LoVo (cell line): ENCODE data around the gene PRDM1.

Experiments
- DNase-seq: peaks from one replicate; pipeline ENCODE4 v3.0.0-alpha.2; 2016; ENCODE audit warnings: low spot score

Gene PRDM1

DNA sequence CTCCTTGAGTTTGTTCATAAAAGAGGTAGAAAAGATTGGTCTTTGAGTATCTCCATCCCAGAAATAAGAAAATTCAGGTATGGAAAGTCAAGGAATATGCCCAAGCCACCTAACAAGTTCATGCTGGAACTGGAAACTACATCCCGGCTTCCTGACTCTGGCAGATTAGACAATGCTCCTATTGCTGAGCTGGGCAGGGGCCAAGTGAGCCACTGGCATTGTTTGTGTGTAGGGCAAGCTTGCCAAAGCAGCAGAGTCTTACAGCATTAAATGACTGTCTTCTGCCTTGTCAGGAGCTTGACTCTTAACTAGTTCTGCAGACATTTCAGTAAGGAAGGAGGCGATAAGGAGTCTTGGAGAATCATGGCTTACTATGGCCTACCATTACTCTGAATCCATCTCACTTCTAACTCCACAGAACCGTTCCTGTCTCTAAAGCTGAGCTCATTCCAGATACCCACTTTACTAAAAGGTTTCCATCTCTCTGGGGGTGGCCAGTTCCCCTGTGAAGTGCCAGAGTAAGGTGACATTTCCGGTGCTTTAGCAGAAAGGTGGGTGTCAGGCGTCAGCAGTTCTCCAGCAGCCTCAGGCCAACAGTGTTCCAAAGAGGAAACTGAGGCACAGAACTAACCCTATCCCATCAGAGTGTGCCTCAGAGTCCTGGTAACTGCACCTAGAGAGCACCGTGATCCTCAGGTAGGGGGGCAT is 30.1 kb downstream of the PRDM1 start:
- no peak for DNase-seq

- no peak for DNase-seq
Observed at GRCh38 chr6:106117579-106117978, 31.4 kb downstream of the PRDM1 start.

DNA sequence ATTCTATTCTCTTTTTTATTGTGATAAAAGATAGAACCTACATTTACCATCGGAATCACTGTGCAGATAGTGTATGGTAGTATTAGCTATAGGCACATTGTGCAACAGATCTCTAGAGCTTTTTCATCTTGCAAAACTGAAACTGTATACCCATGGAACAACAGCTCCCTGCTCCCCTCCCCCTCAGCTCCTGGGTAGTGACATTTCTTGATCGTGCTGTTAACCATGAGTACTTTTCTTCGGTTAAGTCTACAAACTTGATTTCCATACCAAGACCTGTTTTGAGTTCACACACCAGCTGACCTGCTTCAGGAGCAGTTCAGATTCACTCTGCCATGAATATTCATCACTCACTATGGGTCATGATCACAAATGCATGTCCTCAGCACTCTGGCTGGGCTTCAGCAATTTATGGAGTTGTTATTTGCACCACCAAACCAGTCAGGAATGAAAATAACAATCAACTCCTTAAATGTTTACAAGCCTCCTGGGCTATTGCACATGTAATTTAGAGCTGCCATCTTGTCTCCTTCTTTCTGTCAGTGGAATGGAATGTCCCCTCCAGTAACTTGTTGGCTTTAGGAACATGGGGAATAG is 32.8 kb downstream of the PRDM1 start:
- DNase-seq, result no peak

DNA sequence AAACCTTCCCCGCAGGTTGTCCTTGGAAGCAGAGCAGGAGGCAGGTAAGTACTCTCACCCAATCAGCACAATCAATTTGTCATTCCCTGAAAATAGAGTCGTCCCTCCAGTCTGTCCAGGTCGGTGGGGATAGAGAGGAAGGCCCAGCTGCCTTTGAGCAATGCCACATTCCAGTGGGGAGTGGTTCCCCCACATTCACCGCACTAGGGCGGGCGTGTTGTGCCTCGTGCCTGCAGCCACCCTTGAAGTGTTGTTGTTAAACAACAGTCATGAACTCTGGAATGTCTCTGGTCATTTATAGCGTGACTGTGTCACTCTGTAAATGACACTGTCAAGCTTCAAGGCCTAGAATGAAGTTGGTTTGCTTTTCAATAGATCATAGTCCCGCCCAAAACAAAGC is 33.4 kb downstream of the PRDM1 start:
- peak; percentile 95 for DNase-seq

DNA sequence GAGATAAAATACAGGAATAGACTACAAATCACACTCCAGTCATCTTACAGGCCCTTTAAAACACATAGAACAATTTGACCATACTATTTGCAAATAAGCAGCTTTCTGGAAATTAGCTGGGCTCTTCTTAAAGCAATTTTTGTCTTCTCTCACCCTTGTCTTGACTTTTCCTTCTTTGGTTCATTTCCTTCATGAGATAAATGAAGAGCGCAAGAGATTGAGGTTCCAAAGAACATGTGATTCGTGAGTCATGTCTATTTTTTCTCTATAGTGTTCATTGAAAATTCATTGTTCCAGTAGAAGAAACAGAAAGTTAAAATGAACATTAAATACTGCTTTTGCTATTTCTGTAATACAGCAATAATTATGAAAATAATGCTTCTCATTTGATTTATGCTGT is 33.9 kb downstream of the PRDM1 start:
- no peak for DNase-seq

DNA sequence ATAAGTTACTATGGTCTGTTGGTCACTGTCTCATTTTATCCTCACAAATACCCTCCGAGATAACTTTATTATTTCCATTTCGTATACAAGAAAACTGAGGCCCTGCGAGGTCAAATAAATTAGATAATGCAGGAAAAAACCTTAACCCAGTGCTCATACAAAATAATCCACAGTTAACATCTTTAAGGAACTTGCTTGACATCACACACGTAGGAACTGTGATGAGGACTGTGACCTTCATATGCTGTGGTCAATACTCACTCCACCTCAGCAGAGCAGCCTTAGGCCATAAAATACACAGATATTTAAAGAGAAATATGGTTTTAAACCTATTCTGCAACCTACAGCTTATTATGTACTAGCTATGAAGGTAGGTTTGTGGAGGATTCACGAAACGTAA is 34.3 kb downstream of the PRDM1 start:
- no peak for DNase-seq

GRCh38 chr6:106122306-106122918 is 36.3 kb downstream of the PRDM1 start:
- DNase-seq, result peak; percentile 32

GRCh38 chr6:106122938-106123656 is 37.0 kb downstream of the PRDM1 start:
- DNase-seq, result no peak

- DNase-seq, result no peak
Observed at GRCh38 chr6:106124015-106124414, 37.9 kb downstream of the PRDM1 start.

DNA sequence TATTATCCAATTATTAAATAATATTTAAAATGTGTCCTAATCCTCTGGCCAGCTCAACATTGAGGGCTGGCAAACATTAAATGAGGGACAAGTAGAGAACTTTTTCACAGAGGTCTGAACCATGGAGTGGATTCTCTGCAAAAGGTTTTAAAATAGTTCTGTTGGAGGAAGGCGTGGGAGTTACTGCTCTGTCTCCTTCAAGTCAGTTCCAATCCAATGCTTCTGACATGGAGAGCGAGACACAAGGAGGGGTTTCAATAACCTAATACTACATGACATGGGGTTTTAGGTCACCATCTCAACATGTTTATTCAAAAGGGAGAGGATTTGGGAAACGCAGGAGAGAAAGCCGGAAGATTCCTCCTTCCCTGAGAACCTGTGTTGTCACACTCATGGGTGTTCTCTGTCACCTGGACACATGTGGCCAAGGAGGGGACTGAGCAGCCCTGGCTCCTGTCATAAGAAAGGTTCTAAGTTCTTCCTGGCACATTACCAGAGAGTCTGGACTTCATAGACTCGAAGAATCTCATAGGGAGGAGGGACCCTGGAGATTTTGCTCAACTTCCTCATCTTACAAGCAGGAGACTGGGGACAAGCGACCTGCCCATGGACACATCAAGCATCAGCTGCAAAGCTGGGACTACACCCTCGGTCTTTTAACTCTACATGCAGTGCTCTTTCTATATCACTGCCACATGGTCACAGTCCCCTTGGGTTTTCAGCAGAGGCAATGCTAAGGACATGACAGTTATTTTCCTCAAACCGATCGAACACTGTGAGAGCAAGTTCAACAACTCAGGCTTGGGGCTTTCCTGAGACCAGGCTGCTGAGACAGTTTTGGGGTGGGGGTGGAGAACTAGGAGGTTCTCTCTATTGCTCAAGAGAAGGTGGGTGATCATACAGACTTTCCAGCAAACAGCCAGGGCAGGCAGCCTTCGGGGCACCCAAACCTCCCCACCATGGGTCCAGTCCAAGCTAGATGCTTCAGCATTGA is 38.6 kb downstream of the PRDM1 start:
- DNase-seq, result no peak

DNA sequence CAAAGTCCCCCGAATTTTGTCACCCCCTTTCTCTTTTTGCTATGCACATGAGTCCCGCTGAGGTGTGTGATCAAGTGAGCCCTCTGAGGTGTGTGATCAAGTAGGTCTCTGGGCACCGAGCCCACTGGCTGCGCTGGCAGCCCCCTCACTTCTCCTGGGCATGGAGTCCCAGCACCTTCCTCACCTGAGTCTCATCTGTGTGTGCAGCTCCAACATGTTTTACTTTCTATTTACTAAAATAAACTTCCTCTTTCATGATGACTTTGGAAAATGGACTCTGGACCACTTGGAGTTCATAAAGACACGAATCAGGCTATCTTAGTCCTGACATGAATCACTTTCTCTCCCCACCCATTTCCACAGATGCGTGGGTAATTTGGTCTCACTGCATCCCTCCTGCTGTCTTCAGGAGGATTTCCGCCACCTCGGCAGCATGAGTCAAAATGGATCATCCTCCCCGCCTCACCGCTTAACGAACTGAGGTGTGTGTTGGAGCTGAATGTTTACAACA is 39.8 kb downstream of the PRDM1 start:
- peak; percentile 57 for DNase-seq

- no peak for DNase-seq
Observed at GRCh38 chr6:106126482-106126881, 40.3 kb downstream of the PRDM1 start.

- DNase-seq, result peak; percentile 78
Observed at GRCh38 chr6:106128981-106129781, 43.0 kb downstream of the PRDM1 start.

DNA sequence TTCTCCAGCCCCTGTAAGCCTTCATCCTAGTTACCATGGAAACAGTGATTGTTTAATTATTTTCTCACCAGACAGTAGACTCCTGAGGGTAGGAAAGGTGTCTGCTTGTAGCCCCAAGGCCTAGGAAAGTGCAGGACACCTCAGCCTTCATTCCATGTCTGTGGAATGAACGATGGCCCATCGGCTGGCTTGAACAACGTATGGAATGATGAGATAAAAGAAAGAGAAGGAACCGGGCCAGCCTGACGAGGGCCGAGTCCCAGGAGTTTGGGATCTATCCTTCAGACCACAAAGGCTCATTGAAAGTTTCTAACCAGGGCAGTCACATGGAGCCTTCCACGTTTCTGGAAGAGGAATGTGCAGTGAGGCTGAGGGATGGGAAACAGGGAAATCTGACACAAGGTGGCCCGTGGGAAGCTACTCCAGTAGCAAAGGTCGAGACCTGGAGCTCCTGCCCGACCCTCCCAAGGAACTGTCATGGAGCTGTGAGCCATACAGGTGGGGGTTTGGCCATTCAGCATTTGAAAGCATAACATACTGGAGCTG is 46.1 kb downstream of the PRDM1 start:
- no peak for DNase-seq

DNA sequence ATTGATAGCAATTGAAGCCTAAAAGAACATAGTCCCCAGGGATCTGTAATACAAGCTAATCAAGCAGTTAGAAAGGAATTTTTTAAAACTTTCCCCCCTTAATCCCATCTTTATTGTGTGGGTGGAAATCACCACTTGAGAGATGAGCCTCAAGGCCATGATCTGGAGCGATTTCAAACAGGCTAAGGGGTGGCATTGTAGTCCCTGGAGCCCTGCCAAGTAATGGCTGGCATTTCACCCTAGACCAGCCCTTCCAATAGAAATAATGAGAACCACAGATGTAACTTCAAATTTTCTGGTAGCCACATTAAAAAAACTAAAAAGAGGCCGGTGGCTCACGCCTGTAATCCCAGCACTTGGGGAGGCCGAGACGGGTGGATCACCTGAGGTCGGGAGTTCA is 46.9 kb downstream of the PRDM1 start:
- peak; percentile 53 for DNase-seq

- peak; percentile 72 for DNase-seq
Observed at GRCh38 chr6:106134087-106134770, 48.1 kb downstream of the PRDM1 start.

DNA sequence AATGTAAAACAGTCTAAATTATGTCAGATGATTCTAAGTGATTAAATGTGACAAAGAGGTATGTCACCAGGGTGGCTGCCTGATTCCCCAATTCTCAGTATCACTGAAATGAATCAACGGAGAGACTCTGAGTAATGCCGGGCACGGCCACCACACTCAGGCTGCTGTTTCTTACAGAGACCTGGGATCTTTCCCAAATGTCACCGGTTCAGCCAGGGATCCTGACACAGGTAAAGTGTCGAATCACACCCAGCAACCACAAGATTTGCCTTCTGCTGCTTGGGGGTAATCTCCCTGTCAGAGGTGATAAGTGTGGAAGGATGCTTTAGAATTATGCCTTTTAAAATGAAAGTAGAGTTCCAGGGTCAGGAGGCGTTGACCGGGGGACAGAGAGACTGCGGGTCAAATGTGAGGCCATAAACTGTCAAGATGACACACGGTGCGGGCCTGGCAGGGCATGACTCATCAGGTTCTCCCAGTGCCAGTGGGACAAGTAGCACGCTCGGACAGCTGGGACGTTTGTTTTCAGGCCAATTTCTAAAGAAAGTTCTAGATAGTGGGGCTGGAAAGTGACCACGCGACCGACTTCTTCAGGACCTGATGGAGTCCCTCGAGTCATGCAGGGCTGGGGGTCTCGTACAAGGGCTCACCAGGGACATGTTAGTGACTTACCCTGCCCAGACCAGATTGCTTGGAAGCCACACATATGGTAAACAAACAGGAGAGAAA is 48.9 kb downstream of the PRDM1 start:
- peak; percentile 89 for DNase-seq

DNA sequence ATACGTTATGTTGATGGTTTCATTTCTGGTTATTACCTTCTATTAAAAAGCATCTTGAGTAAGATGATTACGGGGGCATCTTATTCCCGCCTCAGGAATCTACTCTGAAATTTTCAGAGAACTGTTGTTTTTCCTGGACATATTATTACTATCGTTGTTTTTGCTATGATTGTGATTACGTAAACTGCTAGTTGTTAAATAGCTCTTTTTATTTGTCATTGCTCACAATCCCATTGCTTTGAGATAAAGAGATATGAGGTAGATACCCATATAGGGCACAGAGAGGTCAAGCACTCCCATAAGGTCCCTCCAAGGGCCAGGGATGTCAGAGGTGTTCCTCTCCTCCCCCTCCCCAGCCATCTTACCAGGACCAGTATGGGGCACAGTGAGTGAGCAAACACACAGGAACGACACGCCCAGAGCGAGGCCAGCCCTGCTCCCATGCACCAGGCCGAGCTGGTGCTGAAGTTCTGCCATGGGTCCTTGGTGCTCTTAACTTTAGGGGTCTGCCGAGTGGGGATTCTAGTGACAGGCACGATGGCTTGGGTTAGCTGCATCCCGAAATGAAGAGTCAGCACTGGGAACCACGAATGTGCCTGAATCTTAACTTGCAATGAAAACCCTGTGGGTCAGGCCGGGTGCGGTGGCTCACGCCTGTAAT is 49.9 kb downstream of the PRDM1 start:
- no peak for DNase-seq
